Caco-2 (cell line): ENCODE results near the gene MTA3. TPM values are rescaled to one million over a fixed set of nuclear protein-coding genes. Genes with fewer than 3 reads are reported as not detected.

Experiments used
- BruUV-seq: library from RNA; stranded (reverse); fragments of 400-500 nt; replicated peaks from 2 replicates; lab custom pipeline; 2021; lab: Mats Ljungman, UMichigan
- CTCF ChIA-PET: fragments of 300-600 bp; sonication (Branson Sonifier 250); formaldehyde crosslinking; loops from one replicate; lab custom pipeline; 2022; ENCODE audit warnings: antibody characterized with exemption; lab: Charles Lee
- POLR2A ChIA-PET: fragments of 300-600 bp; sonication (Branson Sonifier 250); formaldehyde crosslinking; loops from one replicate; lab custom pipeline; 2022; ENCODE audit warnings: antibody characterized with exemption; lab: Charles Lee
- DNase-seq, 2 experiments: peaks; one replicate each; pipeline versions ENCODE4 v3.0.0 to v3.0.0-alpha.2; 2020 to 2022
- H3K27me3 ChIP-seq: replicated peaks from 2 replicates; pipeline ENCODE4 v1.6.0; 2011; ENCODE audit warnings: low read length; ENCODE audit not compliant: control insufficient read depth, insufficient read depth
- H3K36me3 ChIP-seq: 2 replicates; pipeline ENCODE4 v1.5.1; 2011; ENCODE audit warnings: low read length; ENCODE audit not compliant: control insufficient read depth, insufficient read depth
- H3K4me1 ChIP-seq: fragments of 250-450 bp; sonication (Bioruptor Pico); 2 replicates; pipeline ENCODE4 v1.5.1; 2020; ENCODE audit warnings: mild to moderate bottlenecking
- H3K4me3 ChIP-seq: 2 replicates; pipeline ENCODE4 v1.5.1; 2011; ENCODE audit warnings: low read depth, mild to moderate bottlenecking, control low read depth, low read length
- H3K9me3 ChIP-seq: fragments of 250-450 bp; sonication (Bioruptor Pico); 2 replicates; pipeline ENCODE4 v1.5.1; 2020; ENCODE audit warnings: mild to moderate bottlenecking, moderate library complexity
- H3K27ac Mint-ChIP-seq: one replicate; pipeline ENCODE4 v1.8.0; 2022; ENCODE audit warnings: mixed read lengths; ENCODE audit not compliant: unreplicated experiment
- H3K27me3 Mint-ChIP-seq: one replicate; pipeline ENCODE4 v1.8.0; 2022; ENCODE audit warnings: mixed read lengths; ENCODE audit not compliant: insufficient read depth, unreplicated experiment
- H3K36me3 Mint-ChIP-seq: one replicate; pipeline ENCODE4 v1.8.0; 2022; ENCODE audit warnings: mild to moderate bottlenecking, mixed read lengths; ENCODE audit not compliant: insufficient read depth, unreplicated experiment
- H3K4me1 Mint-ChIP-seq: one replicate; pipeline ENCODE4 v1.8.0; 2022; ENCODE audit warnings: low read depth, mixed read lengths; ENCODE audit not compliant: unreplicated experiment
- H3K4me3 Mint-ChIP-seq: one replicate; pipeline ENCODE4 v1.8.0; 2022; ENCODE audit warnings: mild to moderate bottlenecking, moderate library complexity, mixed read lengths; ENCODE audit not compliant: unreplicated experiment
- H3K9me3 Mint-ChIP-seq: one replicate; pipeline ENCODE4 v1.8.0; 2022; ENCODE audit warnings: mixed read lengths; ENCODE audit not compliant: unreplicated experiment
- CTCF ChIP-seq, 2 experiments: fragments of 200-600 bp in 1 of 2; IDR thresholded peaks; 1 replicate in 1 of 2; 2 replicates in 1 of 2; pipeline versions ENCODE4 v1.5.1 to v1.8.0; 2011 to 2022; ENCODE audit warnings: antibody characterized with exemption in 1 of 2, control low read depth in 1 of 2, inconsistent platforms in 1 of 2, low read depth in 1 of 2, low read length in 1 of 2, mild to moderate bottlenecking in 1 of 2, moderate library complexity in 1 of 2; ENCODE audit not compliant: insufficient read depth in 1 of 2, severe bottlenecking in 1 of 2, unreplicated experiment in 1 of 2
- intact Hi-C: fragments of 100-400 bp; cut with micrococcal nuclease; formaldehyde crosslinking; loops from one replicate; pipeline ENCODE4 v1.10.0; 2022; ENCODE audit not compliant: unreplicated experiment
- total RNA-seq: library from RNA; stranded (reverse); gene quantifications from 2 replicates; pipeline ENCODE4 v1.2.3, GENCODE V29; 2022

Gene MTA3
- total RNA-seq, 1 experiment from 2014 or later, result 85.7 TPM

GRCh38 chr2:42663106-42663780, 94.8 kb downstream of the MTA3 start:
- Mint-ChIP-seq H3K27ac (no peak overlapping the region), H3K4me3 (no peak overlapping the region), H3K4me1 (peaks cover 2% of the 10 kb centered on the region), H3K9me3 (no peaks in the 10 kb centered on the region), H3K36me3 (peaks cover 24% of the 10 kb centered on the region), H3K27me3 (no peaks in the 10 kb centered on the region)
- intact Hi-C loops, result loop anchor here (1.0 to 5.0 kb wide), 5 partner anchors 101 to 822 kb away; no protein-coding TSS in a partner anchor
- TF ChIP-seq CTCF (IDR thresholded peaks at IDR 0.05; ENCODE audit: insufficient read depth in 1 of 2, low read depth in 1 of 2, low read length in 1 of 2, severe bottlenecking in 1 of 2, unreplicated experiment in 1 of 2), result peak; percentile 97 to 99
- no peaks in the 10 kb centered on the region for H3K4me1 ChIP-seq
- ChIA-PET POLR2A (no interaction called here), CTCF (interaction anchor here (0.5 to 1.6 kb wide), 12 partner anchors 12 to 278 kb away, joined by 3 to 10 read pairs (median 4); no protein-coding TSS in a partner anchor)
- H3K27me3 ChIP-seq, result no peaks in the 10 kb centered on the region
- no peak overlapping the region for H3K4me3 ChIP-seq
- DNase-seq, result peak; percentile 76 to 78
- H3K9me3 ChIP-seq, result no peaks in the 10 kb centered on the region
- no peaks in the 10 kb centered on the region; the same call in 1 of the 2 replicates for H3K36me3 ChIP-seq
- BruUV-seq, result no TSS peak

DNA sequence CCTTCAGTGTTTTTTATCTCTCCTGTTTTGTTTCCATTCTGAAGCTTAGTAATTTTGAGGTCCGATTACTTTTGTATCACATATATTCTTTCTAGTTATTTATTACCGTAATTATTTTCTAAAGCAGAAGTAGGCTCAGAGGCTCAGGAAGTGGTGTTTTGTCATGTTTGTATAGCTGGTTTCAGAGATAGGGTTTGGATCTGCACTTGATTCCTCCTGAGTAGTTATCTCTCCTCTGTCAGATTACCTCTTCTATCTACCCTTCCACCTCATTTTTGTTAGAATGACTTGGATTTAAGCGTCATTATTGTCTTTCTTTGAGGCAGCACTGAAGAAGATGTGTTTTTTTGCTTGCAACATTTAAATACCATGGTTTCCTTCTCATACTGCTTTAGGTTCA, 95.4 kb downstream of the MTA3 start:
- Histone ChIP-seq H3K27me3 (no peaks in the 10 kb centered on the region), H3K9me3 (no peaks in the 10 kb centered on the region), H3K36me3 (no peaks in the 10 kb centered on the region; the same call in 1 of the 2 replicates), H3K4me3 (no peak overlapping the region), H3K4me1 (no peaks in the 10 kb centered on the region)
- intact Hi-C loops, result loop anchor here (1.0 to 5.0 kb wide), 5 partner anchors 102 to 823 kb away; no protein-coding TSS in a partner anchor
- Mint-ChIP-seq H3K4me1 (no peaks in the 10 kb centered on the region), H3K27me3 (no peaks in the 10 kb centered on the region), H3K36me3 (peaks cover 21% of the 10 kb centered on the region), H3K27ac (no peak overlapping the region), H3K9me3 (no peaks in the 10 kb centered on the region), H3K4me3 (no peak overlapping the region)
- ChIA-PET CTCF (interaction anchor here (0.8 to 1.6 kb wide), 3 partner anchors 95 to 150 kb away, joined by 3 to 10 read pairs (median 5); no protein-coding TSS in a partner anchor), POLR2A (no interaction called here)
- TF ChIP-seq CTCF (IDR thresholded peaks at IDR 0.05; ENCODE audit: insufficient read depth in 1 of 2, low read depth in 1 of 2, low read length in 1 of 2, severe bottlenecking in 1 of 2, unreplicated experiment in 1 of 2), result no peak
- BruUV-seq, result no TSS peak
- no peak for DNase-seq

DNA sequence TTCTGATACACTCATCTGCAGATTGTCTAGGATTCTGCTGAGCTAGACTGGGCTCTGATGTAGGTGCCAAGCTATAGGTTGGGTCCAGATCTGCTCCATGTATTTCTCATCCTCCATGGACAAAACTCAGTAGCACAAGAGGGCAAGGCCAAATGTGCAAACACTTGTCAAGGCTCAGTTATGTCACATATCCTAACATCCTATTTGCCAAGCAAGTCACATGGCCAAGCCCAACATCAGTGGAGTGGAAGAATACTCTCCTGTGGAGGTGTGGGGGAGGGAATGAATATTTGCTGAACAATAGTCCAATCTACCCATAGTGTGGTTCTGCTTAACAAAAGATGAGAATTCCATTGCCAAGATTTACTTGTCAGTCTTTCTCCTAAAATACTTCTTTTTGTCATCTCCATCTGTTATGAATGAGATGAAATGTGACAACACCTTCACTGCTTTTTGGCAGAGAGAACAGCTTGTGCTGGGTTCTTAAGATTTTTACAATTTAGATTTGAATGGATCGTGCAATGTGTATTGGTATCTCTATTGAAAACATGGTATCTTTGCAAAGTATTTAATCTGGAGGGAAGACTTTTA, 105.7 kb downstream of the MTA3 start:
- Histone ChIP-seq H3K4me3 (no peak overlapping the region), H3K36me3 (no peaks in the 10 kb centered on the region), H3K27me3 (no peaks in the 10 kb centered on the region), H3K9me3 (no peaks in the 10 kb centered on the region), H3K4me1 (no peaks in the 10 kb centered on the region)
- H3K36me3 Mint-ChIP-seq, result peaks cover 18% of the 10 kb centered on the region
- DNase-seq, result no peak
- BruUV-seq, result no TSS peak
- CTCF ChIA-PET, result no interaction called here
- no peaks in the 10 kb centered on the region for H3K9me3 Mint-ChIP-seq
- intact Hi-C loops, result no loop called here
- no peak overlapping the region for H3K27ac Mint-ChIP-seq
- peaks cover 11% of the 10 kb centered on the region for H3K4me1 Mint-ChIP-seq
- POLR2A ChIA-PET, result no interaction called here
- H3K4me3 Mint-ChIP-seq, result no peak overlapping the region
- H3K27me3 Mint-ChIP-seq, result no peaks in the 10 kb centered on the region
- TF ChIP-seq CTCF (IDR thresholded peaks at IDR 0.05; ENCODE audit: insufficient read depth in 1 of 2, low read depth in 1 of 2, low read length in 1 of 2, severe bottlenecking in 1 of 2, unreplicated experiment in 1 of 2), result no peak
